ENCODE data around the gene STX18. TPM values are rescaled to one million over a fixed set of nuclear protein-coding genes. Genes with fewer than 3 reads are reported as not detected.

The STX18 gene
- total and polyA plus RNA-seq, 2 donors: 13.2 to 37.9 TPM

- WGBS: 71% methylated on average over 23 of the region's 23 CpGs
- no peak overlapping the region for H3K4me3 ChIP-seq (ENCODE audit: low read depth, low read length)
- no peak for DNase-seq (ENCODE audit: extremely low spot score)
Observed at GRCh38 chr4:4377732-4378460, 164.0 kb downstream of the STX18 start.

GRCh38 chr4:4377191-4377590, 164.7 kb downstream of the STX18 start:
- H3K36me3 ChIP-seq (ENCODE audit: insufficient read depth): no peaks in the 10 kb centered on the region
- 80% methylated on average over 12 of the region's 12 CpGs for WGBS
- DNase-seq (ENCODE audit: extremely low spot score): no peak
- no peaks in the 10 kb centered on the region for H3K4me1 ChIP-seq (ENCODE audit: insufficient read depth)
- no peak overlapping the region for H3K4me3 ChIP-seq (ENCODE audit: low read depth, low read length)
- no peak overlapping the region for H3K27ac ChIP-seq (ENCODE audit: low read depth)

More at GRCh38 chr4:4377732-4378460, 164.0 kb downstream of the STX18 start:
- H3K27ac ChIP-seq (ENCODE audit: low read depth): no peak overlapping the region
- no peaks in the 10 kb centered on the region for H3K36me3 ChIP-seq (ENCODE audit: insufficient read depth)
- no peaks in the 10 kb centered on the region for H3K4me1 ChIP-seq (ENCODE audit: insufficient read depth)

- Histone ChIP-seq H3K27ac (ENCODE audit: low read depth) (no peak overlapping the region), H3K4me1 (ENCODE audit: insufficient read depth) (no peaks in the 10 kb centered on the region), H3K36me3 (ENCODE audit: insufficient read depth) (no peaks in the 10 kb centered on the region), H3K4me3 (ENCODE audit: low read depth, low read length) (no peak overlapping the region)
- no peak for DNase-seq (ENCODE audit: extremely low spot score)
- 67% methylated on average over 4 of the region's 4 CpGs for WGBS
Observed at GRCh38 chr4:4376074-4376473, 165.8 kb downstream of the STX18 start.

GRCh38 chr4:4374388-4375098, 167.3 kb downstream of the STX18 start:
- no peak for DNase-seq (ENCODE audit: extremely low spot score)
- Histone ChIP-seq H3K36me3 (ENCODE audit: insufficient read depth) (no peaks in the 10 kb centered on the region), H3K27ac (ENCODE audit: low read depth) (no peak overlapping the region), H3K4me1 (ENCODE audit: insufficient read depth) (no peaks in the 10 kb centered on the region), H3K4me3 (ENCODE audit: low read depth, low read length) (no peak overlapping the region)
- 79% methylated on average over 6 of the region's 6 CpGs for WGBS

Other genes starting within 250 kb of the STX18 start
- gene NSG1, start 154.9 kb downstream of the STX18 start, total RNA-seq: 5.4 TPM
- gene NSG1, start 154.9 kb downstream of the STX18 start, polyA plus RNA-seq: 10.5 TPM

Data from urinary bladder (tissue), 4 donors.